Mesothelial cell of epicardium (in vitro differentiated cells): ENCODE results near the gene MIEF1. TPM values are rescaled to one million over a fixed set of nuclear protein-coding genes. Genes with fewer than 3 reads are reported as not detected.
A peak's percentile ranks its signal among the peaks of the same experiment; 100 is the strongest.

Source experiments
- DNase-seq, 2 experiments: peaks; one replicate each; pipeline ENCODE4 v3.0.0; 2021; ENCODE audit warnings: low spot score in 2 of 2; ENCODE audit not compliant: unreplicated experiment in 2 of 2
- H3K27ac Mint-ChIP-seq: 2 replicates; pipeline ENCODE4 v1.8.0; 2021; ENCODE audit warnings: mixed read lengths
- H3K27me3 Mint-ChIP-seq: 2 replicates; pipeline ENCODE4 v1.8.0; 2021; ENCODE audit warnings: low read depth, mixed read lengths
- H3K36me3 Mint-ChIP-seq: 2 replicates; pipeline ENCODE4 v1.8.0; 2021; ENCODE audit warnings: mixed read lengths
- H3K4me1 Mint-ChIP-seq: 2 replicates; pipeline ENCODE4 v1.8.0; 2021; ENCODE audit warnings: mixed read lengths
- H3K4me3 Mint-ChIP-seq: 2 replicates; pipeline ENCODE4 v1.8.0; 2021; ENCODE audit warnings: mild to moderate bottlenecking, moderate library complexity, mixed read lengths
- H3K9me3 Mint-ChIP-seq: 2 replicates; pipeline ENCODE4 v1.8.0; 2021; ENCODE audit warnings: mixed read lengths
- CTCF ChIP-seq: fragments of 200-600 bp; sonication (generic); IDR thresholded peaks from one replicate; pipeline ENCODE4 v1.5.0; 2021; ENCODE audit warnings: antibody characterized with exemption; ENCODE audit not compliant: unreplicated experiment
- total RNA-seq: library from RNA; stranded (reverse); gene quantifications from 3 replicates; pipeline ENCODE4 v1.2.1, GENCODE V29; 2021

The MIEF1 gene
- total RNA-seq, 1 donor from 2014 or later: 35.0 TPM

DNA sequence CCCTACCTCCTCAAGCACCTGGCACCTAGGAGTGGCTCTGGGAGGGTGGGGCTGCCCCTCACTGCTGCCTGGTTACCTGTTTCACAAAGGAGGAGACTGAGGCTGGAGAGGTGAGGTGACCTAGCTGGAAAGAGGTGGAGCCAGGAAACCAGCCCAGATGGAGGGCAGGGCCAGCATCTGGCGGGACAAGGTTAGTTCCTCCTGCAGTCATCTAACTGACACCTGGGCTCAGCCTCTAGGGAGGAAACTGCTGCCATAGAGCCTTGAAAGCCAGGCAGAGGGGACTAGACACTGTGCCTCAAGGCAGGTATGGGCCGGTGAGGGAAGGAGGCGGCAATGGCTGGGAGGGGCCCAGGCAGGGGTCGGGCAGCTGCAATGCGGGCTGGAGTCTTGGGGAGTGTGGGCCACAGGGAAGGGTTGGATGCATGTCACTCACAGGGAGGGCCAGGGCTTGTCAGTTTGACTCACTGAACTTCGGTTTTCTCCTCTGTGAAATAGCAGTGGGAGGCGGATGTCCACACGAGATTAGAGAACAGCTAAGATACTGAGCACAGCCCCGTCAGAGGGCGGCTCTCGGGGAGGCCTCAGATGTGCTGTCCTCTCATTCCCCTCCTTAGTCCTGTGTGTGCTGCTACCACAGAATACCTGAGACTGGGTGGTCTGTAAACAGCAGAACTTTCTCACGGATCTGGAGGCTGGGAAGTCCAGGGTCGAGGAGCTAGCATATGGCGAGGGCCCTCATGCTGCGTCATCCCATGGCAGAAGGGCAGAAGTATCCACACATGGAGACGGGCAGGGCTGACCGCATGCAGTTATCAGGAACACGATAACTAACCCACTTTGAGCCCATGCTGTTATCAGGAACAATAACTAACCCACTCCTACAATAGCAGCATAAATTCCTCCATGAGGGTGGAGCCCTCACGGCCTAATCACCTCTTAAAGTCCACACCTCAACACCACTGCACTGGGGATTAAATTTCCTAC, 29.2 kb upstream of the MIEF1 start:
- no peak for DNase-seq
- no peaks in the 10 kb centered on the region for H3K36me3 Mint-ChIP-seq
- no peaks in the 10 kb centered on the region for H3K27me3 Mint-ChIP-seq
- no peaks in the 10 kb centered on the region for H3K9me3 Mint-ChIP-seq
- no peak for TF ChIP-seq CTCF
- H3K4me1 Mint-ChIP-seq: peaks cover 65% of the 10 kb centered on the region
- H3K4me3 Mint-ChIP-seq: peak overlapping the region; percentile 28
- H3K27ac Mint-ChIP-seq: peak overlapping the region; percentile 95

- no peak for DNase-seq
- no peak overlapping the region for H3K27ac Mint-ChIP-seq
- no peak for TF ChIP-seq CTCF
- H3K27me3 Mint-ChIP-seq: no peaks in the 10 kb centered on the region
- peaks cover 59% of the 10 kb centered on the region for H3K4me1 Mint-ChIP-seq
- no peaks in the 10 kb centered on the region for H3K9me3 Mint-ChIP-seq
- H3K4me3 Mint-ChIP-seq: no peak overlapping the region
- H3K36me3 Mint-ChIP-seq: no peaks in the 10 kb centered on the region
Observed at GRCh38 chr22:39473851-39474250, 28.2 kb upstream of the MIEF1 start.

DNA sequence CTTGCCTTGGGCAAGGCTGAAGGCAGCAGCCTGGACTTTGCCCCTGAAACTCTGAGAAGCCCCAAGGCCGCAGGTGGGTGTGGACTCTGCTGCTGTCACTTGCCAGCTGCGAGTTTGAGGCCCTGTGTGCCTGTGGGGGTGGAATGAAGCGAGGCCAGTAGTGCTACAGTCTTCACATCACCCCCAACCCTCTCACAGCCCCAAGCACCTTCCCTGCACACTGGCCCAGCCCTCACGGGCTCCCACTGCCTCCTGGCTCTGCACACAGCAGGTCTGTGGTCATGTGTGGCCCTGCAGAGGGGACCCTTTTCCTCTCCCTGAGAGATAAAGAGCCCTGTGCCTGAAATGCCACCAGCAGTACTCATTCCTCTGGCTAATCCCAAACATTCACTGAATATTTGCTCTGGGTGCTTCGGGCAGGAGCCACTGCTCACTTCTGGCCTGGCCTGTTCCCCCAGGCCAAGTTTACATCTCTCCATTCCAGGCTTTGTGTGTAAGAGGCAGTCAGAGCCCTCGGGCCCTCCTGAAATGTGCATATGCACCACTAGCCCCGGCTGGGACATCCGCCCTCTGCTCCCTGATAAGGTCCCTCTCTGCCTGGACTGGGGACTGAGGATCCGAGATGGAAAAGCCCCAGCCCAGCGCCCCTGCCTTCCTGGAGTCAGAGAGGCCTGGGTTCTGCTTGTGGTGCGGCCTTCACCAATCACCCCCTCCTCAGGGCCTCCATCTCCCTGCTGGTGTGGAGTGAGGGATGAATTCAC, 27.6 kb upstream of the MIEF1 start:
- Mint-ChIP-seq H3K4me3 (no peak overlapping the region), H3K27me3 (no peaks in the 10 kb centered on the region), H3K36me3 (no peaks in the 10 kb centered on the region), H3K4me1 (peaks cover 59% of the 10 kb centered on the region), H3K27ac (peak overlapping the region; percentile 21), H3K9me3 (no peaks in the 10 kb centered on the region)
- no peak for TF ChIP-seq CTCF
- DNase-seq: no peak

DNA sequence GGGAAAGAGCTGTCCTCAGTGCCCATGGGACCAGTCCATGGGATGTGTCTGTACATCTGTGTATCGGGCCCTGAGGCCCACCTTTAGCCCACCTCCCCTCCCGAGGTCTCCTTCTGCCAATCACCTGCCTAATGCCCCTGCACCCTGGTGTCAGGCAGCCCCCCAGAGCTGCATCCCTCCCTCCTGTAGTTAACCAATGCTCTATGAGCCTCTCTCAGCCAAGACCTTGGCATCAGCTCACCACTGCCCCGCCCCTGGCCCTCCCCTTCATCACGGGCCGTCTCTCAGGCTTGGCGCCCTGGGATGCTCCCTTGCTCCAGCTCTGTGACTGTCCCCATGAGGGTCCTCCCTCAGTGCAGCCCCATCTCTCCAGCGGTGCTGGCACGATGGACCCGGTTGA, 26.8 kb upstream of the MIEF1 start:
- Mint-ChIP-seq H3K4me1 (peaks cover 54% of the 10 kb centered on the region), H3K36me3 (no peaks in the 10 kb centered on the region)

GRCh38 chr22:39475902-39476301, 26.2 kb upstream of the MIEF1 start:
- no peak overlapping the region for H3K4me3 Mint-ChIP-seq
- H3K27me3 Mint-ChIP-seq: no peaks in the 10 kb centered on the region
- no peak for TF ChIP-seq CTCF
- no peak overlapping the region for H3K27ac Mint-ChIP-seq
- no peak for DNase-seq
- H3K36me3 Mint-ChIP-seq: no peaks in the 10 kb centered on the region
- peaks cover 49% of the 10 kb centered on the region for H3K4me1 Mint-ChIP-seq
- no peaks in the 10 kb centered on the region for H3K9me3 Mint-ChIP-seq

More for the DNA sequence above, 26.8 kb upstream of the MIEF1 start:
- DNase-seq: no peak
- Mint-ChIP-seq H3K27ac (no peak overlapping the region), H3K4me3 (no peak overlapping the region), H3K9me3 (no peaks in the 10 kb centered on the region), H3K27me3 (no peaks in the 10 kb centered on the region)
- TF ChIP-seq CTCF: no peak
